ENCODE data around the gene FAIM2.

GRCh38 chr12:49899286-49899843, 4.3 kb downstream of the FAIM2 start:
- TF ChIP-seq CTCF (conservative IDR thresholded peaks at IDR 0.05; ENCODE audit: low read depth in 2 of 2) (no peak), POLR2AphosphoS5 (IDR thresholded peaks at IDR 0.05; ENCODE audit: low read depth) (no peak), ETS1 (IDR thresholded peaks at IDR 0.05) (no peak)

Measured in GM23338 (cell line).